AG04450 (cell line): ENCODE measurements around the gene RFT1. TPM values are rescaled to one million over a fixed set of nuclear protein-coding genes. Genes with fewer than 3 reads are reported as not detected.

ENCODE experiments used
- CTCF ChIA-PET: fragments of 300-600, 350-600 bp; formaldehyde crosslinking; extraction: SDS; loops from one replicate; lab custom pipeline; 2022; ENCODE audit warnings: antibody characterized with exemption, inconsistent platforms; lab: Charles Lee
- POLR2A ChIA-PET: fragments of 350-600 bp; formaldehyde crosslinking; extraction: SDS; loops from one replicate; lab custom pipeline; 2021; ENCODE audit warnings: antibody characterized with exemption, inconsistent platforms; lab: Yijun Ruan, JAX
- DNase-seq: peaks from one replicate; pipeline ENCODE4 v3.0.0-alpha.2; 2011; ENCODE audit warnings: low read depth, low spot score
- H3K27ac ChIP-seq: one replicate; pipeline ENCODE4 v1.5.1; 2012; ENCODE audit warnings: low read depth, low read length, control low read depth
- H3K27me3 ChIP-seq: one replicate; pipeline ENCODE4 v1.6.0; 2012; ENCODE audit warnings: low read length; ENCODE audit not compliant: control insufficient read depth, insufficient read depth
- H3K4me3 ChIP-seq: 2 replicates; pipeline ENCODE4 v1.5.1; 2011; ENCODE audit warnings: mild to moderate bottlenecking, low read depth, low read length, control low read depth
- H3K9me3 ChIP-seq: 2 replicates; pipeline ENCODE4 v1.5.1; 2012; ENCODE audit warnings: low read length; ENCODE audit not compliant: control insufficient read depth, insufficient read depth
- CTCF ChIP-seq: IDR thresholded peaks from 2 replicates; pipeline ENCODE4 v1.5.1; 2011; ENCODE audit warnings: low read depth, low read length, control low read depth, inconsistent platforms
- polyA plus RNA-seq: library from polyadenylated mRNA; depleted of rRNA; stranded (reverse); fragments of >200 nt; gene quantifications from 2 replicates; pipeline ENCODE4 v1.2.3, GENCODE V29; 2011

The RFT1 gene
- polyA plus RNA-seq, 1 experiment = 26.4 TPM

DNA sequence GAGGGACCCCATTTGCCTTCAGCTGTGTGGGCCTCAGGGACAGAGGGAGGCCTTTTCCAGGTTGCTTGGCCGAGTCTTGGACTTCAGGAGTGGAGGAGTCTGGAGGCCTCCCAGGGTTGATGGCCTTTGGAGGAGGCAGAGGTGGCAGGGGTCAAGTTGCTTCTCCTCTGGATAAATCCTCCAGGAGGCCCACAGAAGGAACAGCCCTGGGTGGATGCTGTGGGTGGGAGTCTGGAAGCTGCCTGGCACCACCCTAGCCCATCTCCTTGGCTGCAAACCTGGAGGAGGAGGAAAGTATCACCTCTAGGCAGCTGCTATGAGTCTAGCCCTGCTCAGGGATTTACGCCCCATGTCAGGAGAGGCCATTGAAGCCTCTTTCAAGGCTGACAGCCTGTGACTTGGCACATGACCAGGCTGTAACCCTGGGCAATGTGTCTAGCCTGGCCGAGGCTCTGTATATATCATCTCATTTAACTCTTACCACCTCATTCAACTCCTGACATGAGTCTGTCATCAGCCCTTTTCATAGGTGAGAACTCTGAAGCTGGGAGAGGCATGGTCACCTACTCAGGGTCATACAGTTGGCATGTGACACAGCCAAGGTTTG is 27.8 kb upstream of the RFT1 start:
- ChIA-PET CTCF (interaction anchor here (2.3 kb wide), 1 partner anchor 44 kb away, joined by 7 read pairs; no protein-coding TSS in a partner anchor), POLR2A (no interaction called here)
- Histone ChIP-seq H3K27ac (no peak overlapping the region), H3K27me3 (peaks cover 25% of the 10 kb centered on the region), H3K9me3 (no peaks in the 10 kb centered on the region; the same call in 1 of the 2 replicates), H3K4me3 (no peak overlapping the region)
- no peak for DNase-seq
- TF ChIP-seq CTCF = no peak

DNA sequence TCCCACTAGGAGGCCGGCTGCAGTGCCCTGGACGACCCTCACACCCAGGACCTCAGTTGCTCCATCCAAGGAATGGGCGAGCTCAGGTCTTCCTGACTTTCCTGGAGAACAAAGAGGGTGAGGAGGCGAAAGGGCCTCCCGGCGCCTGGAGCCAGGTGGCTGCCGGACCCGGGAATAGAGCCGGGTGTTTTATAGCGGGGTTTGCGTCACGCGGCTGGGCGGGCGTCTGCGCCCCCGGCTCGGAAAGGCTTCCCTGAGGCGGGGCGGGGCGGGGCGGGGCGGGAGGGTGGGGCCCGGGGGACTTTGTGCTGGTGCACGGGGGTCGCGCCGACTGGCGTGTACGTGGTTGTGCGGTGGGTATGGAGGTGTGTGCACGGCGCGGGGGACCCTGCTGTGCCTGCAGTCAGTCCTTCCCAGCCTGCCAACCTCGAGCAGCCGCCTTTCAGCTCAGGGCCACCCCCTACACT is 26.2 kb upstream of the RFT1 start:
- POLR2A ChIA-PET = no interaction called here
- no peaks in the 10 kb centered on the region; the same call in 1 of the 2 replicates for H3K9me3 ChIP-seq
- no peak overlapping the region for H3K27ac ChIP-seq
- no peak for TF ChIP-seq CTCF
- H3K27me3 ChIP-seq = peaks cover 25% of the 10 kb centered on the region
- CTCF ChIA-PET = interaction anchor here (1.3 to 2.3 kb wide), 2 partner anchors 40 to 42 kb away, joined by 4 to 7 read pairs; no protein-coding TSS in a partner anchor
- no peak overlapping the region for H3K4me3 ChIP-seq
- DNase-seq = no peak

- ChIA-PET POLR2A (no interaction called here), CTCF (interaction anchor here (1.3 to 2.3 kb wide), 2 partner anchors 41 kb away, joined by 4 to 7 read pairs; no protein-coding TSS in a partner anchor)
- H3K9me3 ChIP-seq = no peaks in the 10 kb centered on the region; the same call in 1 of the 2 replicates
These were observed 25.5 kb upstream of the RFT1 start for GRCh38 chr3:53155760-53156159.

DNA sequence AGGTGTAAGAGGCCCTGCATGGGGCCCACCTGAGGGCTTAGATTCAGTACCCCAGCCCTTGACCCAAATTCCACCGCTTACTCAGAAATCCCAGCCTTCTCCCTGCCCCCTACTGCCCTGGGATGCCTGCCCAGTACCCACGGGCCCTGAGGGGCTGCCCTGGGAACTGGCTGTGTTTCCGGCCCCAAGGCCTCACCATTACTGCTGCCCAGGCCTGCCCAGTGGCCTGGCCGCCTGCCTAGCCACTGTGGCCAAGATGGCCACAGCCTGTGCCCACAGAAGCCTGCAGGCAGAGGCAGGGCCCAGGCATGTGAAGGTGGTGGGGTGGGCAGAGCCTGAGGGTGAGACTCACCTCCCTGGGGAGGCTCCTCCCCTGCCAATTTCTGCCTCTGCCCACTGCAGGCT is 24.6 kb upstream of the RFT1 start:
- DNase-seq = no peak
- no peak overlapping the region for H3K4me3 ChIP-seq
- ChIA-PET CTCF (interaction anchor here (1.3 kb wide), 1 partner anchor 42 kb away, joined by 4 read pairs; no protein-coding TSS in a partner anchor), POLR2A (no interaction called here)
- peaks cover 25% of the 10 kb centered on the region for H3K27me3 ChIP-seq
- no peak overlapping the region for H3K27ac ChIP-seq
- no peaks in the 10 kb centered on the region; the same call in 1 of the 2 replicates for H3K9me3 ChIP-seq
- no peak for TF ChIP-seq CTCF

More at GRCh38 chr3:53155760-53156159, 25.5 kb upstream of the RFT1 start:
- Histone ChIP-seq H3K4me3 (no peak overlapping the region), H3K27ac (no peak overlapping the region), H3K27me3 (peaks cover 25% of the 10 kb centered on the region)
- DNase-seq = no peak
- no peak for TF ChIP-seq CTCF

GRCh38 chr3:53153980-53154379 is 23.7 kb upstream of the RFT1 start:
- peaks cover 25% of the 10 kb centered on the region for H3K27me3 ChIP-seq
- ChIA-PET POLR2A (no interaction called here), CTCF (no interaction called here)
- DNase-seq = no peak
- no peak overlapping the region for H3K27ac ChIP-seq
- no peak overlapping the region for H3K4me3 ChIP-seq
- no peaks in the 10 kb centered on the region; the same call in 1 of the 2 replicates for H3K9me3 ChIP-seq
- TF ChIP-seq CTCF = no peak
